HUES6 (cell line): ENCODE measurements around the gene ADAMTS2.

Source experiments
- H3K27ac ChIP-seq: 2 replicates; pipeline ENCODE4 v1.7.0; 2013; ENCODE audit warnings: low read depth, mild to moderate bottlenecking, low read length, inconsistent platforms
- H3K27me3 ChIP-seq: 2 replicates; pipeline ENCODE4 v1.6.1; 2013; ENCODE audit warnings: low read length; ENCODE audit not compliant: control insufficient read depth, insufficient read depth
- H3K36me3 ChIP-seq: 2 replicates; pipeline ENCODE4 v1.6.1; 2013; ENCODE audit warnings: low read length; ENCODE audit not compliant: control insufficient read depth, insufficient read depth
- H3K4me1 ChIP-seq: 2 replicates; pipeline ENCODE4 v1.6.1; 2013; ENCODE audit warnings: low read length; ENCODE audit not compliant: control insufficient read depth, insufficient read depth
- H3K4me3 ChIP-seq: 2 replicates; pipeline ENCODE4 v1.5.1; 2013; ENCODE audit warnings: low read depth, low read length
- H3K9ac ChIP-seq: one replicate; pipeline ENCODE4 v1.6.1; 2013; ENCODE audit warnings: mild to moderate bottlenecking, low read length
- H3K9me3 ChIP-seq: 2 replicates; pipeline ENCODE4 v1.6.1; 2013; ENCODE audit warnings: low read depth, low read length; ENCODE audit not compliant: control insufficient read depth, insufficient read depth

Gene ADAMTS2

GRCh38 chr5:179181988-179182387 is 163.3 kb downstream of the ADAMTS2 start:
- no peaks in the 10 kb centered on the region for H3K9me3 ChIP-seq
- H3K27ac ChIP-seq = no peak overlapping the region
- no peaks in the 10 kb centered on the region for H3K27me3 ChIP-seq
- no peaks in the 10 kb centered on the region for H3K36me3 ChIP-seq
- H3K4me1 ChIP-seq = peaks cover 20% of the 10 kb centered on the region
- H3K4me3 ChIP-seq = no peak overlapping the region
- H3K9ac ChIP-seq = no peak overlapping the region

DNA sequence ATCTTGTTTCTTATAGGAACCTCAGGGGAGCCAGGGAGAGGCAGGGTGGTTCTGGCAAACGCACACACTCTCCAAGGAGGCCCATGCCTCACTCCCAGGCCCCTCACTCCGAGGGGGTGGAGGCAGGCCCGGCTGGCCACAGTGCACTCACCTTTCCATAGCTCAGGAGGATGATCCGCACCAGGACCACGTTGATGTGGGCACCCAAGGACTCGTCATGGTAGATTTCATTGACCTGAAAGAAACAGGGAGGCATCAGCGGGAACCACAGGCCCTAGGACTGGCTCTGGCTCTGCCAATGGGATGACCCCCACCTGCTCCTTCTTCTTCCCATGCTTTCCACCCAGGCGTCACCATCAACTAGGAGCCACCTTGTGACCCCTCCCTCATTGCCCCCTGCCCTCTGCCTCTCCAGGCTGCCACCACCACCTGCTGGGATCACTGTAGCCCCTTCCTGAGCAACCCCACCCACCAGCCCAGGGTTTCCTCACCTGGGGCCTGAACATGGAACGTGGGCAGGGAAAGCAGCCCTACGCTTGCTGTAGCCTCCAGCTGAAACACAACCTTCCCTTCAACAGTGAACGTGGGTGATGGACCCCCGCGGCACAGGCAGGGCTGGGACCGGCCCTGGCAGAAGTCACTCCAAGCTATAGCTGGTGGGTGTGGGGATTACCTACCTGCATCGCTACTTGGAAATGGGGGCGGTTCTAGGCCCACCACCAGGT is 164.2 kb downstream of the ADAMTS2 start:
- H3K9me3 ChIP-seq = no peaks in the 10 kb centered on the region
- H3K9ac ChIP-seq = no peak overlapping the region
- H3K4me1 ChIP-seq = peaks cover 12% of the 10 kb centered on the region; the same call in 1 of the 2 replicates
- H3K36me3 ChIP-seq = no peaks in the 10 kb centered on the region
- no peak overlapping the region for H3K4me3 ChIP-seq
- no peaks in the 10 kb centered on the region for H3K27me3 ChIP-seq
- no peak overlapping the region for H3K27ac ChIP-seq

DNA sequence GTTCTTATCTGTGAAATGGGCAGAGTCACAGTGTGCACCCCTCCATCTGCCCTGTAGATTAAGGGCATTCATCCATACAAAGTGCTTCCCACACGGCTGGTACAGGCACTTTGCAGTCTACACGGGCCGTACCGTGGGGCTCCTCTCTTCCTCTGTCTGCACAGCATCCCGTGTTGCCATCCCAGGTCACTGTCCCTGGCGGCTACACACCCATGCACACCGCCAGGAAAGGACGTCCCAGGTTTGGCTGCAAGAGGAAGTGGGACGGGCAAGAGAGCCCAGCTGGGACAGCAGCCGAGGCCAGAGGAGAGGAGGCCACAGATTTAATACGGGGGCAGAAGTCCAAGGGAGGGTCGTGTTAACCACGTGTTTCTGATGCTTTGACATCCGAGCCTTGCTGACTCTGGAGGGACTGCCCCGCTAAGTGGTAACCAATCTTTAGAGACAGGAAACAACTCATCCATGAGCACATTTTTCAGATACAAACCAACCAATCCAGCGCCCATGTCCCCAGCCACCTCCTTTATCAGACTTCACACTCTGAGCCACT is 165.1 kb downstream of the ADAMTS2 start:
- Histone ChIP-seq H3K27ac (no peak overlapping the region), H3K4me3 (no peak overlapping the region), H3K9ac (no peak overlapping the region), H3K27me3 (no peaks in the 10 kb centered on the region), H3K9me3 (no peaks in the 10 kb centered on the region), H3K36me3 (no peaks in the 10 kb centered on the region), H3K4me1 (peaks cover 2% of the 10 kb centered on the region; the same call in 1 of the 2 replicates)

GRCh38 chr5:179177711-179178575 is 167.3 kb downstream of the ADAMTS2 start:
- no peaks in the 10 kb centered on the region for H3K36me3 ChIP-seq
- no peak overlapping the region for H3K9ac ChIP-seq
- no peak overlapping the region for H3K4me3 ChIP-seq
- H3K27ac ChIP-seq = no peak overlapping the region
- H3K4me1 ChIP-seq = no peaks in the 10 kb centered on the region
- no peaks in the 10 kb centered on the region for H3K9me3 ChIP-seq
- no peaks in the 10 kb centered on the region for H3K27me3 ChIP-seq

DNA sequence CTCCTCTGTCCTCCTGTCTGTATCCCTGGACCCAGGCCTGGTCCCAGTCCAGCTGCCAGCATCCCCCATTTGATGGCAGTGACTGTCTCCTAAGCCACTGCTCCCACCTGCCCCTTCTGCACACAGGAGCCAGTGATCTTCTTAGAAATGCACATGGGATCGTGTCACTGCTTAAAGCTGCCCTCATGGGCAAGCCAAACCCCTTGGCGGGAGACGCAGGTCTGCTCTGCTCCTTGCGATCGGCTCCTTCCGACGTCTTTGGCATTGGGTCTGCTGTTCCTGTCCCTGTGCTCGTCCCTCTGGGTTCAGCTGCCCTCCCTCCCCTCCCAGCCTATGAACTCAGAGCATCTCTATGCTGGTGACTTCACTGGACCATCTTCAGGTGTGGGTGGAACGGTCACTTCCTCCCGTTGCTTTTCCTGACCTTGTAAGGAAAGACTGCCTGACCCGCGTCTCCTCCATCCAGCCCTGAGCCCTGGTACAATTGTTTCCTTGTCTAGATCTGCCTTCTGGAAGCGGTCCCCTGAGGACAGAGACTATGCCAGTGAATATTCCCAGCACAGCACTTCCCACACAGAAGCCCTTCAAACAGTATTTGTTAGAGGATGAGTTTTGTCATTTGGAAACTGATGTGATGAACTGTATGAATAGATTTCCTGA is 168.6 kb downstream of the ADAMTS2 start:
- H3K27ac ChIP-seq = no peak overlapping the region
- no peaks in the 10 kb centered on the region for H3K36me3 ChIP-seq
- no peak overlapping the region for H3K4me3 ChIP-seq
- no peaks in the 10 kb centered on the region for H3K27me3 ChIP-seq
- H3K9me3 ChIP-seq = no peaks in the 10 kb centered on the region
- H3K4me1 ChIP-seq = no peaks in the 10 kb centered on the region
- H3K9ac ChIP-seq = no peak overlapping the region

DNA sequence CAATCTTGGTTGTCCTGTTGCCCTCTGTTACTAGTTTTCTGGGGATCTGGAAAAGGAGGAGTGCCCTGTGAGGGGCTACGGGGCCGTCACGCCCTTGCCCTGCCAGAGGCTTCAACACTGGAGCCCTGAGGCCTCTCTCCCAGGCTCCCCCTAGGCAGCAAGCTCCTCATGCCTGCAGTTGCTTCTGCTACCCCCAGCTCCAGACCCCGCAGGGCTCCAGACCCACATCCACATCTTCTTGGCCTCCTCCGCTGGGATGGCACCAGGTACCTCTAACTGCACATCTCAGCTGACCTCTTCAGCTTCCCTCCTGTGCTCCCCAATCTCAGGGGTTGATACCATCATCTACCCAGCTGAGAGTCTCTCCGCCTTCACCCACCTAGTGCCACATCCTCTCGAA is 169.1 kb downstream of the ADAMTS2 start:
- Histone ChIP-seq H3K4me1 (no peaks in the 10 kb centered on the region), H3K9me3 (no peaks in the 10 kb centered on the region), H3K4me3 (no peak overlapping the region), H3K36me3 (no peaks in the 10 kb centered on the region), H3K27ac (no peak overlapping the region), H3K9ac (no peak overlapping the region), H3K27me3 (no peaks in the 10 kb centered on the region)

DNA sequence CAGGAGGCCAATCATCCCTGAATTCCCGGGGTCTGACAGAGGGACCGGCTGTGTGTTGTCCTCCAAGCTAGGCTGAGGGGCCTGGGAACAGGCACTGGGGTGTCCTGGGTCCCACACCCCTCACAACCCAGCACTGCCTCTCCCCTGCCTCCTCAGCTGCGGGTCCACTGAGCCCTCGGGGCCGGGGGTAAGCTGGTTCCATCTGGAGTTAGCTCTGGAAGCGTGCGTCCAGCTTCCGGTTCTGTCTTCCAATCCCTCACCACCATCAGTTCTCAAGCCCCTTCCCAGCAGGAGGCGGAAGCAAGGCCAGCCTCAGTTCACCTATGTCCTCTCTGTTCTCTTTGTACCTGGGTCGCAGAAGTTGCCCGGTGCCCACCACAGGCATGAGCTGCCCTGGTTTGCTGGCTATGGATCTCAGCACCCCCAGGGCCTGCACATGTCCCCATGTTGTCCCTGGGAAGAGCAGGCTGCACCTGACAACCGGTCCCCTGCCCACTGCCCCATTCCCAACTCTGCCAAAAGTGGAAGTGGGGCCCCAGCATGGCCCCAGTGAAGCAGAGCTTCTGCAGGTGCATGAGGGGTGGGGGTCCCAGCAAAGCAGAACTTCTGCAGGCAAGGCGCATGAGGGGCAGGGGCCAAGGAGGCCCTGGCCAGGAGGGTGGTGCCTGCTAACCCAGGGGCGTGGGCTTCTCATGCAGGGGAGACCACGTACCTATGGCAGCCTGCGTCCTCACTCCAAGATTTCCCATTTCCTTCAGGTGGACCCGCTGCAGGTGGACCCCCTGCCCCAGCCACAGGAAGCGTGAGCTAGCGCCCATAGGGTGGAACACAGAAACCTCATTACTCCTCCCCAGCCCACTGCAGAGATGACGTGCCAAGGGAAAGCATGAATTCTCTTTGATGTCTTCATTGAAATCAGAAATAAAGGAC is 173.2 kb downstream of the ADAMTS2 start:
- H3K4me3 ChIP-seq = no peak overlapping the region
- H3K4me1 ChIP-seq = no peaks in the 10 kb centered on the region
- H3K27me3 ChIP-seq = no peaks in the 10 kb centered on the region; the same call in 1 of the 2 replicates
- no peak overlapping the region for H3K9ac ChIP-seq
- no peak overlapping the region for H3K27ac ChIP-seq
- H3K36me3 ChIP-seq = no peaks in the 10 kb centered on the region
- H3K9me3 ChIP-seq = peaks cover 16% of the 10 kb centered on the region

DNA sequence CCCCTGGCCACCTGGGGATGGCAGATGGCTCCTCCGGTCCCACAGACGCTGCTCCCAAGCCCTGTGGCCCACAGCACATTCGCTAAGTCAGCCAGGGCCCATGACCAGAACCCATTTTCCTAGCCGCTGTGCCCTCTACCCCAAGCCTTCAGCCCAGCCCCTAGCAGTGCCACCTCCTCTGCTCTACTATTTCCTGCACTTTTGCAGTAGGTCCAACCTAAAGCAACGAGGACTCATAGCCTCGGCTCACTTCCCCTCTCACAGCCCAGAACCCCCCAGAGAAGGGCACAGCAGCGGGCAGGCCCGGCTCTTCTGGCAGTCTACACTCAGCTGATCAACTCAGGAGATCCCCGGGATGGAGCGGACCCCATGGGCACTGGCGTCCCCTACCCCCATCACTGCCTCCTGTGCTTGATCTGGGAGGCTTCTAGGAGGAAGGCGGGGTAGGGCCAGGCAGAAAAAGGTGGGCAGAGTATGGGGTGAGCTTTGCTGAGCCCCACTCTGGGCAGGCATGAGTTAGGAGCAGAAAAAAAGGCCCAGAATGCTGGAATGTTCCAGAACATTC is 173.9 kb downstream of the ADAMTS2 start:
- Histone ChIP-seq H3K27me3 (no peaks in the 10 kb centered on the region; the same call in 1 of the 2 replicates), H3K4me1 (no peaks in the 10 kb centered on the region), H3K27ac (no peak overlapping the region), H3K9me3 (peaks cover 16% of the 10 kb centered on the region), H3K9ac (no peak overlapping the region), H3K4me3 (no peak overlapping the region), H3K36me3 (no peaks in the 10 kb centered on the region)

GRCh38 chr5:179170606-179171005 is 174.7 kb downstream of the ADAMTS2 start:
- Histone ChIP-seq H3K27me3 (no peaks in the 10 kb centered on the region; the same call in 1 of the 2 replicates), H3K36me3 (no peaks in the 10 kb centered on the region), H3K27ac (no peak overlapping the region)

DNA sequence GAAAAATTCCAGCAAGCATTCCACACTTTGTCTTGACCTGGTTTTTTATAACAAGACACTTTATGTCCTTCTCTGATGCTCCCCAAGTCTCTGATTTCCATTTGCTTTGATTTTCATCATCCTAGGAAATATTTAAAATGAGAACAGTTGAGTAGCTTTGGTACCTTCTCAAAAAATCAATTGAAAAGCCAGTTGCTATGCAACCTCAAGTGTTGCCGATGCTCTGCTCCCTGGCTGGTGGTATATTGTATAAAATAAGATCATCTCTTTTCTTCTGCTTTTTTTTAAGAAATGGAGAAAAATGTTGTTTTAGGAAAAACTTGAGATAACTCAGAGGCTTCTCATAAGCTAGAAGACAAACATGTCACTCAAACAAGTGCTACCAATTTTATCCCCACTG is 175.4 kb downstream of the ADAMTS2 start:
- Histone ChIP-seq H3K27ac (no peak overlapping the region), H3K4me3 (no peak overlapping the region), H3K4me1 (no peaks in the 10 kb centered on the region), H3K27me3 (no peaks in the 10 kb centered on the region; the same call in 1 of the 2 replicates), H3K9me3 (peaks cover 16% of the 10 kb centered on the region), H3K9ac (no peak overlapping the region), H3K36me3 (no peaks in the 10 kb centered on the region)

More at GRCh38 chr5:179170606-179171005, 174.7 kb downstream of the ADAMTS2 start:
- H3K9ac ChIP-seq = no peak overlapping the region
- H3K9me3 ChIP-seq = peaks cover 16% of the 10 kb centered on the region
- no peak overlapping the region for H3K4me3 ChIP-seq
- no peaks in the 10 kb centered on the region for H3K4me1 ChIP-seq
